ENCODE results near the gene IGF1R. TPM values are rescaled to one million over a fixed set of nuclear protein-coding genes. Genes with fewer than 3 reads are reported as not detected.

IGF1R gene
- total RNA-seq, 1 experiment from 2014 or later: 16.3 TPM

DNA sequence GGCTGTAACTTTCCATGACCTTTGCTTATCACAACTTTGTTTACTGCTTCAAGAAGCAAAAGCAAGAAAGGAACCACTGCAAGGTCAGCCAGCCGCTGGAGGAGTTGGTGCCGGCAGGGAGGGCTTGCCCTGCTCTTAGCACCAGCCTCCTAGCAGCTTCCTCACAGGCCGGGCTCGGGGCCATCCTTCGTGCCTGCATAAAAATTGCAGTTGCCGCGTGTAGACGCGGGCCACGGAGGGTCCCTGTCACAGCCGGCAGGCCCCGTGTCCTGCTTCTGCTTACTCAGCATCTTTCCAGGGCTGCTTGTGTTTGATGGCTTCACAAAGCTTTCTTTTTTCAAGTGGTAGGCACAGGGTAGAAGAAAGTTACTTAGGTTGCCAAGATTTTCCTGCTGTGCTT, 274.8 kb downstream of the IGF1R start:
- H3K4me2 ChIP-seq (ENCODE audit: low read length): no peak overlapping the region
- BruUV-seq (replicated peaks): no TSS peak
- no peak for DNase-seq (ENCODE audit: low read depth, low spot score)
- no peak for ATAC-seq
- TF ChIP-seq SRF (IDR thresholded peaks at IDR 0.05; ENCODE audit: low read depth) (no peak), EGR1 (IDR thresholded peaks at IDR 0.05; ENCODE audit: low read depth) (no peak), CBX3 (IDR thresholded peaks at IDR 0.05; ENCODE audit: low read depth) (no peak), EZH2phosphoT487 (IDR thresholded peaks at IDR 0.05; ENCODE audit: borderline replicate concordance) (no peak), EZH2 (IDR thresholded peaks at IDR 0.05) (no peak), RAD21 (IDR thresholded peaks at IDR 0.05; ENCODE audit: low read depth) (no peak), SP1 (IDR thresholded peaks at IDR 0.05; ENCODE audit: low read depth) (no peak), ELF1 (IDR thresholded peaks at IDR 0.05; ENCODE audit: borderline replicate concordance, low read depth) (no peak)
- TF ChIP-seq, protein P1, sequence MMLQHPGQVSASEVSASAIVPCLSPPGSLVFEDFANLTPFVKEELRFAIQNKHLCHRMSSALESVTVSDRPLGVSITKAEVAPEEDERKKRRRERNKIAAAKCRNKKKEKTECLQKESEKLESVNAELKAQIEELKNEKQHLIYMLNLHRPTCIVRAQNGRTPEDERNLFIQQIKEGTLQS (IDR thresholded peaks at IDR 0.05): no peak
- POLR2A ChIA-PET: no interaction called here
- no peak overlapping the region for H2AFZ ChIP-seq (ENCODE audit: low read depth, low read length, poor library complexity, severe bottlenecking)
- CTCF ChIA-PET: no interaction called here
- no peak overlapping the region for H3K4me3 ChIP-seq (replicated peaks in 1 of 2; ENCODE audit: low read depth in 1 of 2, low read length in 2 of 2)
- no peaks in the 10 kb centered on the region for H3K4me1 ChIP-seq (ENCODE audit: control insufficient read depth in 1 of 2, insufficient read depth in 2 of 2, low read length in 2 of 2)
- intact Hi-C loops (cut with micrococcal nuclease): no loop called here
- no peaks in the 10 kb centered on the region; a peak in 2 of 4 replicates for H3K36me3 ChIP-seq (ENCODE audit: control insufficient read depth in 1 of 2, insufficient read depth in 2 of 2, low read length in 2 of 2)
- H3K79me2 ChIP-seq (ENCODE audit: insufficient read depth, low read length): no peaks in the 10 kb centered on the region
- H3K9me2 ChIP-seq (ENCODE audit: insufficient read depth): no peaks in the 10 kb centered on the region
- no peaks in the 10 kb centered on the region for H3K9me3 ChIP-seq (ENCODE audit: control insufficient read depth in 1 of 2, insufficient read depth in 1 of 2, low read depth in 1 of 2, low read length in 2 of 2)
- H4K20me1 ChIP-seq (ENCODE audit: insufficient read depth): no peaks in the 10 kb centered on the region
- no peaks in the 10 kb centered on the region for H3K27me3 ChIP-seq (ENCODE audit: insufficient read depth, low read length)
- RAD21 ChIA-PET (ENCODE audit: low non-redundant PET in 1 of 2, low total read pairs in 2 of 2, uncharacterized antibody in 2 of 2, unreplicated experiment in 2 of 2): no interaction called here
- no peak overlapping the region for H3K9ac ChIP-seq (ENCODE audit: low read length)
- no peak overlapping the region for H3K27ac ChIP-seq (ENCODE audit: low read depth, low read length)

DNA sequence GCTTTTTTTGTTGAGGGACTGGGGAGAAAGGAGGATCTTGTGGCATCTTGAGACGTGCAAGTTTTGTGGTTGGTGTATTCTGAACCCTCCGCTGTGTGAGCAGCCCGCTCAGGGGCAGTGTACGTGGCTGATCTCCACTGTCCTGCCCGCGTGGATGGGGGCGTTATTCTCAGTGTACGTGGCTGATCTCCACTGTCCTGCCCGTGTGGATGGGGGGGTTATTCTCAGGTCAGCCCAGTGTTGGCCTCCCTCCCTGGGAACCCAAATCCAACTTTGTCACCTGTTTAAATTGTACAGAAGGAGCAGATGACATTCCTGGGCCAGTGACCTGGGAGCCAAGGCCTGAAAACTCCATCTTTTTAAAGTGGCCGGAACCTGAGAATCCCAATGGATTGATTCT, 275.2 kb downstream of the IGF1R start:
- POLR2A ChIA-PET: no interaction called here
- ATAC-seq: no peak
- H3K36me3 ChIP-seq (ENCODE audit: control insufficient read depth in 1 of 2, insufficient read depth in 2 of 2, low read length in 2 of 2): no peaks in the 10 kb centered on the region; a peak in 2 of 4 replicates
- no TSS peak for BruUV-seq (replicated peaks)
- no peaks in the 10 kb centered on the region for H3K9me3 ChIP-seq (ENCODE audit: control insufficient read depth in 1 of 2, insufficient read depth in 1 of 2, low read depth in 1 of 2, low read length in 2 of 2)
- CTCF ChIA-PET: no interaction called here
- no peak overlapping the region for H2AFZ ChIP-seq (ENCODE audit: low read depth, low read length, poor library complexity, severe bottlenecking)
- no peaks in the 10 kb centered on the region for H3K79me2 ChIP-seq (ENCODE audit: insufficient read depth, low read length)
- RAD21 ChIA-PET (ENCODE audit: low non-redundant PET in 1 of 2, low total read pairs in 2 of 2, uncharacterized antibody in 2 of 2, unreplicated experiment in 2 of 2): no interaction called here
- intact Hi-C loops (cut with micrococcal nuclease): no loop called here
- H3K4me1 ChIP-seq (ENCODE audit: control insufficient read depth in 1 of 2, insufficient read depth in 2 of 2, low read length in 2 of 2): no peaks in the 10 kb centered on the region
- no peaks in the 10 kb centered on the region for H3K9me2 ChIP-seq (ENCODE audit: insufficient read depth)
- H3K27ac ChIP-seq (ENCODE audit: low read depth, low read length): no peak overlapping the region
- no peak overlapping the region for H3K4me2 ChIP-seq (ENCODE audit: low read length)
- DNase-seq (ENCODE audit: low read depth, low spot score): no peak
- no peak overlapping the region for H3K9ac ChIP-seq (ENCODE audit: low read length)
- H3K27me3 ChIP-seq (ENCODE audit: insufficient read depth, low read length): no peaks in the 10 kb centered on the region
- TF ChIP-seq EZH2phosphoT487 (IDR thresholded peaks at IDR 0.05; ENCODE audit: borderline replicate concordance) (no peak), ELF1 (IDR thresholded peaks at IDR 0.05; ENCODE audit: borderline replicate concordance, low read depth) (no peak), YY1 (IDR thresholded peaks at IDR 0.05; ENCODE audit: extremely low read depth, insufficient replicate concordance, low read depth, low read length) (no peak), EZH2 (IDR thresholded peaks at IDR 0.05) (no peak)
- TF ChIP-seq, protein P2, sequence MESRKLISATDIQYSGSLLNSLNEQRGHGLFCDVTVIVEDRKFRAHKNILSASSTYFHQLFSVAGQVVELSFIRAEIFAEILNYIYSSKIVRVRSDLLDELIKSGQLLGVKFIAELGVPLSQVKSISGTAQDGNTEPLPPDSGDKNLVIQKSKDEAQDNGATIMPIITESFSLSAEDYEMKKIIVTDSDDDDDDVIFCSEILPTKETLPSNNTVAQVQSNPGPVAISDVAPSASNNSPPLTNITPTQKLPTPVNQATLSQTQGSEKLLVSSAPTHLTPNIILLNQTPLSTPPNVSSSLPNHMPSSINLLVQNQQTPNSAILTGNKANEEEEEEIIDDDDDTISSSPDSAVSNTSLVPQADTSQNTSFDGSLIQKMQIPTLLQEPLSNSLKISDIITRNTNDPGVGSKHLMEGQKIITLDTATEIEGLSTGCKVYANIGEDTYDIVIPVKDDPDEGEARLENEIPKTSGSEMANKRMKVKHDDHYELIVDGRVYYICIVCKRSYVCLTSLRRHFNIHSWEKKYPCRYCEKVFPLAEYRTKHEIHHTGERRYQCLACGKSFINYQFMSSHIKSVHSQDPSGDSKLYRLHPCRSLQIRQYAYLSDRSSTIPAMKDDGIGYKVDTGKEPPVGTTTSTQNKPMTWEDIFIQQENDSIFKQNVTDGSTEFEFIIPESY (IDR thresholded peaks at IDR 0.05; ENCODE audit: extremely low read depth, insufficient replicate concordance, low read length): no peak
- H4K20me1 ChIP-seq (ENCODE audit: insufficient read depth): no peaks in the 10 kb centered on the region
- no peak overlapping the region for H3K4me3 ChIP-seq (replicated peaks in 1 of 2; ENCODE audit: low read depth in 1 of 2, low read length in 2 of 2)
